ENCODE results near the gene C1orf35.

- TF ChIP-seq CTCF (IDR thresholded peaks at IDR 0.05) (no peak), POLR2A (IDR thresholded peaks at IDR 0.05) (no peak)
These were observed 36.1 kb downstream of the C1orf35 start for GRCh38 chr1:228066891-228067654.
